Transverse colon (tissue), 4 donors: ENCODE results near the gene PSMG2. TPM values are rescaled to one million over a fixed set of nuclear protein-coding genes. Genes with fewer than 3 reads are reported as not detected.

ENCODE experiments used
- DNase-seq: peaks from one replicate; pipeline ENCODE4 v3.0.0-alpha.2; 2019
- H3K27ac ChIP-seq, 4 donors: fragments of 200-600 bp; sonication (generic); 2 replicates each; pipeline ENCODE4 v1.5.1; 2016 to 2018; ENCODE audit warnings: inconsistent platforms in 4 of 4
- H3K27me3 ChIP-seq: fragments of 200-600 bp; sonication (generic); 2 replicates; pipeline ENCODE4 v1.5.1; 2017; ENCODE audit warnings: inconsistent platforms
- H3K36me3 ChIP-seq, 4 donors: fragments of 200-600 bp; sonication (generic); 2 replicates each; pipeline ENCODE4 v1.5.1; 2017 to 2019; ENCODE audit warnings: inconsistent platforms in 4 of 4
- H3K4me1 ChIP-seq, 4 donors: fragments of 200-600 bp; sonication (generic); 2 replicates each; pipeline ENCODE4 v1.5.1; 2017 to 2020; ENCODE audit warnings: inconsistent platforms in 4 of 4
- H3K4me3 ChIP-seq, 4 donors: fragments of 200-600 bp; sonication (generic); 1 replicate in 1 of 4; 2 replicates in 3 of 4; pipeline versions ENCODE4 v1.5.1 to v1.6.1; 2017 to 2019; ENCODE audit warnings: inconsistent platforms in 4 of 4
- H3K9me3 ChIP-seq, 2 donors: fragments of 200-600 bp; sonication (generic); 2 replicates each; pipeline ENCODE4 v1.5.1; 2017 to 2019; ENCODE audit warnings: inconsistent platforms in 2 of 2
- CTCF ChIP-seq, 5 experiments: fragments of 200-600 bp in 3 of 5; fragments of 450-650 bp in 2 of 5; sonication (generic) in 3 of 5; IDR thresholded peaks; 1 replicate in 2 of 5; 2 replicates in 3 of 5; pipeline ENCODE4 v1.5.1; 2016 to 2017; ENCODE audit warnings: antibody characterized with exemption in 5 of 5, inconsistent platforms in 3 of 5, mild to moderate bottlenecking in 2 of 5, moderate library complexity in 1 of 5
- EP300 ChIP-seq: sonication (generic); formaldehyde crosslinking; IDR thresholded peaks from one replicate; pipeline ENCODE4 v1.6.1; 2017; ENCODE audit warnings: antibody characterized with exemption, low read depth
- POLR2A ChIP-seq: fragments of 450-650 bp; IDR thresholded peaks from one replicate; pipeline ENCODE4 v1.6.1; 2016; ENCODE audit warnings: antibody characterized with exemption, mild to moderate bottlenecking, moderate library complexity
- POLR2AphosphoS5 ChIP-seq, 3 donors: sonication (generic); formaldehyde crosslinking; IDR thresholded peaks; one replicate each; pipeline ENCODE4 v1.6.1; 2016; ENCODE audit warnings: antibody characterized with exemption in 3 of 3
- WGBS, 2 donors: methylation state at CpG; one replicate each; pipeline ENCODE4 v1.1.5; 2018; ENCODE audit warnings: low coverage in 1 of 2; 5-methylcytosine and 5-hydroxymethylcytosine counted together
- in situ Hi-C, 4 donors: fragments of 200-750 bp; cut with MboI; loops; one replicate each; pipeline versions ENCODE4 v1.15.0 to v1.15.1; 2017; ENCODE audit warnings: low sequenced_read_pairs in 3 of 4, low pct_ligation_motif_present in 1 of 4, low pct_unique_long_range_greater_than_20kb in 1 of 4
- intact Hi-C: fragments of 100-400 bp; cut with DNase I; formaldehyde crosslinking; loops from one replicate; pipeline ENCODE4 v1.15.1; 2023; ENCODE audit warnings: low total_unique reads
- small RNA-seq, 4 donors: library from RNA; depleted of rRNA; stranded (forward); fragments of <200 nt; gene quantifications; one replicate each; pipeline ENCODE3, GENCODE V24; 2016
- total RNA-seq, 4 donors: library from RNA; depleted of rRNA; stranded (reverse); fragments of >200 nt; gene quantifications; one replicate each; pipeline ENCODE4 v1.1.0, GENCODE V29; 2016

The PSMG2 gene
- total RNA-seq, 4 donors from 2014 or later = 14.7 to 80.4 (median 55.0) TPM

- no peaks in the 10 kb centered on the region for H3K36me3 ChIP-seq
- no peak overlapping the region for H3K4me3 ChIP-seq
- no peaks in the 10 kb centered on the region for H3K27me3 ChIP-seq
- intact Hi-C loops = no loop called here
- TF ChIP-seq POLR2AphosphoS5 (IDR thresholded peaks at IDR 0.05) (no peak), CTCF (IDR thresholded peaks at IDR 0.05) (no peak), EP300 (no peak), POLR2A (no peak)
- WGBS, 2 donors = 80 to 84% methylated on average over 1 to 9 of the region's 9 CpGs
- no peak for DNase-seq
- in situ Hi-C loops = no loop called here
- no peaks in the 10 kb centered on the region for H3K4me1 ChIP-seq
- no peaks in the 10 kb centered on the region for H3K9me3 ChIP-seq
- H3K27ac ChIP-seq = no peak overlapping the region
Observed at GRCh38 chr18:12774982-12775381, 72.1 kb downstream of the PSMG2 start.

Small RNA genes lying within 50 kb of the gene (small RNA-seq; reads per million reads assigned to genes)
- 0 reads per million in 4 donors for gene RF00019

Other genes starting within 250 kb of the PSMG2 start
- gene SPIRE1, start 44.9 kb upstream of the PSMG2 start, total RNA-seq = 1 to 10 TPM; 6.0 to 7.8 (median 6.8) TPM
- 10 to 100 TPM in 1 of 4 donors, 1 to 10 TPM in 3; 7.6 to 23.7 (median 9.0) TPM for gene CEP76, start 319 bp upstream of the PSMG2 start, total RNA-seq
- 10 to 100 TPM; 10.5 to 65.7 (median 46.1) TPM for gene PTPN2, start 181.2 kb downstream of the PSMG2 start, total RNA-seq
- 10 to 100 TPM in 3 of 4 donors, 1 to 10 TPM in 1; 9.4 to 29.1 (median 18.2) TPM for gene SEH1L, start 245.0 kb downstream of the PSMG2 start, total RNA-seq